Stimulated activated CD8-positive, alpha-beta memory T cell treated with anti-CD3 and anti-CD28 coated beads, Interleukin-12 subunit alpha, Interleukin-12 subunit beta, amount 100 ng/mL, for 4 hours (primary cell): ENCODE measurements around the gene URB1.
"Not testable (repeated sequence)": the region's sequence is repeated elsewhere in the genome, so short reads cannot be mapped to it uniquely, and the experiment has no call there.

Experiments
- DNase-seq: peaks from one replicate; pipeline ENCODE4 v3.0.0-alpha.2; 2020; ENCODE audit warnings: low read depth

The URB1 gene

DNA sequence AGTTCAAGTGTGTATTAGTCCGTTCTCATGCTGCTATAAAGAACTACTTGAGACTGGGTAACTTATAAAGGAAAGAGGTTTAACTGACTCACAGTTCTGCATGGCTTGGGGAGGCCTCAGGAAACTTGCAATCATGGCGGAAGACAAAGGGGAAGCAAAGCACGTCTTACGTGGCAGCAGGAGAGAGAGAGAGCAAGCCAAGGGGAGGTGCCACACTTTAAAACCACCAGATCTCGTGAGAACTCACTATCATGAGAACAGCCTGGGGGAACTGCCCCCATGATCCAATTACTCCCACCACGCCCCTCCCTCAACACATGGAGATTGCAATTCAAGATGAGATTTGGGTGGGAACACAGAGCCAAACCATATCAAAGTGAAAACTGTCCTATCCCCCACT, 109.8 kb downstream of the URB1 start:
- no peak for DNase-seq

DNA sequence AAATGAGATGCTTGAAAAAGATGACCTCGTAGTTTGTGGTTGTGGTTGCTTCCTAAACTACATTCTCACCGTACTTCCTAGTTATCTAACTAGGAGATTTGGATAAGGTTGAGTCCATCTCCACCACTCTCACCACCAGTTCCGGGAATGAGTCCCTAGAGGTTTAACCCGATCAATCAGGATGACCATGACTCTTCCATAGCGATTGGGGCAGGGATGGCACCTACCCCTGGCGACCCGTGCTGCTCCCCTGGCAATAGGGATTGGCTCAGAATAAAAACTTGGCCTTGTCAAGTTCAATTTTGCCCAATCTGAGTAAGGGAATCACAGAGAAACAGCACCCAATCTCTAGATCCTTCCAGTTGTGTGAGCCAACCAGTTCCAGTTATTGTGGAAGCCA, 111.3 kb downstream of the URB1 start:
- DNase-seq: no peak

DNA sequence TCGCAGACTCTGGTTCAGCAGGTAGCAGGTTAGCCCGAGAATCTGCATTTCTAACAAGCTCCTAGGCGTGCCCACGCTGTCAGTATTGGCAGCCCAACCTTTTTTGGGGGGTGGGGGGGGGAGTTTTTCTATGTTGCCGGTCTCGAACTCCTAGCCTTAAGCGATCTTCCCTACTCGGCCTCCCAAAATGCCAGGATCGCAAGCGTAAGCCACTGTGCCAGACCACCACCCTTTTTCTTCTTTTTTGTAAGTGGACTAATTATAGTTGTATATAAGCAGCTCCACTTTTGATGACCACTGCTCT, 113.5 kb downstream of the URB1 start:
- DNase-seq: no peak

DNA sequence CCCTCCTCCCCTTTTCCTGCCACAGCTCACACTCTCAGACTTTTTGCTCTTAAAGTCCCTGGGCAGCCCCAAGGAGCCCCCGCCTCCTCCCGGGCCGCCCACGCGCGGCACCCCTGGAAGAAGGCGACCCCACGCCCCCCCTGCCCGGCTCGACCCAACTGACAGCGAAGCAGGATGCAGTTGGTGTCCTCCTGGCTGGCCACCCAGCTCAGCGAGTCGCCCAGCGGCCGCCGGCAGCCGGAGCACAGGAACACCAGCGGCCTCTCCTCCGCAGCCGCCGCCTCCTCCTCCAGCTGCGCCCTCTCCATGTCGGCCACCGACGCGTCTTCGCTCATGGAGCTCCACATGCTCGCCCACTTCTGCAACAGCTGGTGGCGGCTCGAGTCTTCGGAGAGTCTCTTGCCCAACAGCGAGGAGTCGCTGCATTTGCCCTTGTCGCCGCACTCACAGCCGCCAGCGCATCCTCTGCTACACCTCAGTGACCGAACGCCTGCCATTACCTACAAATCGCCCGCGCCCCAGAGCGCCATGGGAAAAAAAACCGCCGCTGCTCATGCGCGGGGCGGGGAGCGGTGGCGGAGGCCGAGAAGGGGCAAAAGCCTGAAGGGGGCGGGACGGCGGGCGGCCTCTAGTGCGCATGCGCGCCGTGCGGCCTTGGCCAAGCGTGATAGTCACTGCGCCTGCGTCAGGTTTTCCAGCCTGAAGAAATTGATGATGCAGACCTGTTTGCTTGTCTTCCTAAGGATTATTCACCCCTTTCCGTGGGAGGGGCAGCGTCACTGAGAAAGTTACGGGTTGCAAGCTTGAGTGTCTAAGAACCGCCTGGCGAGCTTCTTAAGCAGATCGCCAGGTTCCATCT, 114.1 kb downstream of the URB1 start, which contains the start of gene MIS18A:
MIS18A (minus strand) TSS at position 532 of the 859 bp plus-strand sequence; CDS start at position 497, 35 bp downstream.
- peak; percentile 98 for DNase-seq

DNA sequence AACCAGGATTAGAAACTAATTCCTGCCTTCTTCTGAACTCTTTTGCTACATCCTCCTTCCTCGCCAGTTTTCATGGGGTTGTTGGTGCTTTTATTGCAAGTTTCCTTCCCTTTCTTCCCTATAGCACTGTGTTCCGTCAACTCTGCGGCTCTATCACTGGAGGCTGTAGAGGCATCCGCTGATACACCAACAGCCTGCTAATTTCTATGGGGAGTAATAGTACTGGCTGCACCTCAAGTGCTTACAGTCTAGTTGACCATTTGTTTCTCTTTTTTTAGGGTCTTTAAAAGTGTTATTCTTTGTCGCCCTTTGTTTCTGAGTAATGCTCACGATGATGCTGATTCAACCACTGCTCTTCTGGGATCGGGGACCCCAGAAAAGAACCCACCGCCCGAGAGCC, 114.7 kb downstream of the URB1 start:
- no peak for DNase-seq

DNA sequence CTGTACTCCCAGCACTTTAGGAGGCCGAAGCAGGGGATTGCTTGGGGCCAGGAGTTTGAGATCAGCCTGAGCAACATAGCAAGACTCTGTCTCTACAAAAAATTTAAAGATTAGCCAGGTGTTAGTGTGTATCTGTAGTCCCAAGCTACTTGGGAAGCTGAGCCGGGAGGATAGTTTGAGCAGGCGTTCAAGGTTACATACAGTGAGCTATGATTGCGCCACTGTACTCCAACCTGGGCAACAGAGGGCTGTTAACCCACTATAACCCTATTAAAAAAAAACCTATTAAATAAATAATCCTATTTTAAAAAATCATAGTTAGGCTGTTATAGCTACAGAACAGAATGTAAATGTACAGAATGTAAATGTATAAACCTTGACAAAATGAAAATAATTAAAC, 116.1 kb downstream of the URB1 start:
- DNase-seq: no peak

DNA sequence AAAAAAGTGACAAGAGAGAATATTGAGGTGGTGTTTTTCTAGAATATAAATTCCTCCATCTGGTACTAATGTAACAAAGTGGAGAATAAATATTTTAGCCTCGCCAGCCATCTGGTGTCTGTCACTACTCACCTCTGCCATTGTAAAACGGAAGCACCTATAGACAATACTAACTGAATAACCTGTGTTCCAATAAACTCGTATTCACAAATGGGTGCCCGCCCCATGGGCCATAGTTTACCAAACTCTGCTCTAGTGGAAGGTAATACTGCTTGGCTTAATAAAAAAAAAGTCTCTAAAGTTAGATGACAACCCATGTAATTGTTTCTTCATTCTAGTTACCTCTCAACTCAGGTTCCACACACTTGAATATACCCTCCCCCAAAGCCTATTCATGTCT, 122.1 kb downstream of the URB1 start:
- DNase-seq: no peak

DNA sequence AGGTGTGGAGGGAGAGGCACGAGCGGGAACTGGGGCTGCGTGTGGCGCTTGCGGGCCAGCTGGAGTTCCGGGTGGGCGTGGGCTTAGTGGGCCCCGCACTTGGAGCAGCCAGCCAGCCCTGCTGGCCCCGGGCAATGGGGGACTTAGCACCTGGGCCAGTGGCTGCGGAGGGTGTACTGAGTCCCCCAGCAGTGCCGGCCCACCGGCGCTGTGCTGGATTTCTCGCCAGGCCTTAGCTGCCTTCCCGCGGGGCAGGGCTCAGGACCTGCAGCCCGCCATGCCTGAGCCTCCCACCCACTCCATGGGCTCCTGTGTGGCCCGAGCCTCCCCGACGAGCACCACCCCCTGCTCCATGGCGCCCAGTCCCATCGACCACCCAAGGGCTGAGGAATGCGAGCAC, 127.5 kb downstream of the URB1 start:
- not testable (repeated sequence) for DNase-seq

DNA sequence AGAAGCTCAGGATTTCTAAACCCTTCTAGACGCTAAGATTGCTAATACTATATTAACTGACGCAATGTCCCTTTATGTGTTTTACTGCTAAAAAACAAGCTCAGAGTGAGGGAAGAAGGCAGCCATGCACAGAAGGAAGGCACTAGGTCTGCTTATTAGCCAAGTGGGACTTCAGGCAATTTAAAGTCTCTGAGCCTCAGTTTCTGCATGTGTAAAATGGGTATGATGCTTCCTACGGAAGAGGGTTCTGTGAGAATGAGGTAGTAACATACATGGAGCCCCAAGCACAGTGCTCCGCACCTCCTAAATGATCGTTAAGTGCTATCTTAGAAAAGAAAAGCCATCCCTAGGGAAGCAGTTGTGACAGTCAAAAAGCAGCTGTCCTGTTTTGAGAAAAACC, 130.9 kb downstream of the URB1 start:
- no peak for DNase-seq
